ENCODE results near the gene PTF1A.

Gene PTF1A

DNA sequence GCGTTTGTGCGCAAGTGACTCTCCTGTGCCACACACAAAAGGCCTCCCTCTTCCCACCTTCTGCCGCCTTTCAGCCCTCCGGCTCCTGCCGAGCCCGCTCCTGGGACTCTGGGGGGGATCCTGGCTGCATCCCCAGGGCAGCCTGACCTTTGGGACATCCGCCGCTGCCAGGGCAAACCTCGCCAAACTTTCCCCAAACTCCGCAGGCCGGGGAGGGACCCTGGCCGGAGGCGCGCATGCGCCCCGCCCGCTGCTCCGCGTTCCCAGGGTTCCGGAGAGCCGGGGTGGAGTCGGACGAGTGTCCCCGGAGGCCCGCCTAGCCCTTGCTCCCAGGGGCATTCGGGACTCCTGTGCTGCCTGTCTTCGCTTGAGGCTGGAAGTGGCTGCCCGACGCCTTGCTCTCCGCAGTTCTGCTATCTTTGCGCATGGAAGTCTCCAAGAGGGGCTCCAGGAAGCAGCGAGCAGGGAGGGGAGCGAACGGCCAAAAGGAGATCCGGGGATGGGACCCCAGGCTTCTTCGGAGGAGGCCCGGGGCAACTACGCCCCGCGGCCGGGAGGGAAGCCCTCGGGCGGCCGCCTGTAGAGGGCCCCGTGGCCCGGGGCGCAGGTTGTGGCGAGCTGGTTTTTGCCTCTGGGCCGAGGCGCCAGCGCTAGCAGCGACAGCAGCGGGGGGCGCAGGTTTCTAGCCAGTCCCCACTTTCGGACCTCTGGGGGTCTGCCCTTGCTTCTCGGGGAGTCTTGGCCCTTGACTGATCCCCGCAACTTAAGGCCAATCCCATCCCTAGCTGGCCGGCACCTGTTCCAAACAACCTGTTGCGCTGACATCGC is 7.0 kb downstream of the PTF1A start:
- Histone ChIP-seq H3K4ac (ENCODE audit: low read length) (no peak overlapping the region), H3K23ac (ENCODE audit: low read depth, low read length, poor library complexity) (no peak overlapping the region), H3K9me3 (replicated peaks in 1 of 2; ENCODE audit: control insufficient read depth in 2 of 2, insufficient read depth in 1 of 2, low read depth in 1 of 2, low read length in 2 of 2) (no peaks in the 10 kb centered on the region), H2BK12ac (ENCODE audit: low read length) (no peak overlapping the region), H2AFZ (ENCODE audit: low read length) (peak overlapping the region; percentile 23), H3K36me3 (replicated peaks in 1 of 2; ENCODE audit: control insufficient read depth in 2 of 2, insufficient read depth in 2 of 2, low read length in 2 of 2) (no peaks in the 10 kb centered on the region), H4K8ac (ENCODE audit: low read depth, low read length) (no peak overlapping the region), H3K4me2 (ENCODE audit: insufficient read depth, low read length, poor library complexity, severe bottlenecking) (peak overlapping the region; percentile 64), H3K79me1 (ENCODE audit: low read depth, low read length) (no peaks in the 10 kb centered on the region), H2AK5ac (ENCODE audit: low read depth, low read length) (no peak overlapping the region), H2BK120ac (ENCODE audit: low read depth, low read length) (no peak overlapping the region), H3K4me1 (ENCODE audit: control insufficient read depth in 2 of 2, insufficient read depth in 1 of 2, low read depth in 1 of 2, low read length in 2 of 2) (peaks cover 0 to 2% of the 10 kb centered on the region in 2 donors), H3K9ac (ENCODE audit: low read depth, low read length, poor library complexity) (no peak overlapping the region), H3K4me3 (ENCODE audit: low read length in 2 of 2) (peak overlapping the region in 1 of 2 donors; percentile 74), H2BK5ac (ENCODE audit: low read length) (no peak overlapping the region), H3K27me3 (ENCODE audit: control insufficient read depth in 3 of 3, insufficient read depth in 3 of 3, low read depth in 1 of 3, low read length in 3 of 3) (peaks cover 42 to 100% (median 99%) of the 10 kb centered on the region in 3 experiments), H3K18ac (ENCODE audit: low read length) (peak overlapping the region; percentile 23), H4K91ac (ENCODE audit: low read depth, low read length, poor library complexity) (no peak overlapping the region), H3K27ac (replicated peaks; ENCODE audit: low read length) (no peak overlapping the region), H3K14ac (ENCODE audit: low read length) (no peak overlapping the region), H2BK15ac (ENCODE audit: low read length) (no peak overlapping the region)
- no peak for DNase-seq (ENCODE audit: low spot score)
- no CpG with 5 or more reads among the region's 60 CpGs for WGBS, 2 donors (ENCODE audit: extremely low coverage in 2 of 2, insufficient read length in 2 of 2, insufficient replicate concordance in 1 of 2)

DNA sequence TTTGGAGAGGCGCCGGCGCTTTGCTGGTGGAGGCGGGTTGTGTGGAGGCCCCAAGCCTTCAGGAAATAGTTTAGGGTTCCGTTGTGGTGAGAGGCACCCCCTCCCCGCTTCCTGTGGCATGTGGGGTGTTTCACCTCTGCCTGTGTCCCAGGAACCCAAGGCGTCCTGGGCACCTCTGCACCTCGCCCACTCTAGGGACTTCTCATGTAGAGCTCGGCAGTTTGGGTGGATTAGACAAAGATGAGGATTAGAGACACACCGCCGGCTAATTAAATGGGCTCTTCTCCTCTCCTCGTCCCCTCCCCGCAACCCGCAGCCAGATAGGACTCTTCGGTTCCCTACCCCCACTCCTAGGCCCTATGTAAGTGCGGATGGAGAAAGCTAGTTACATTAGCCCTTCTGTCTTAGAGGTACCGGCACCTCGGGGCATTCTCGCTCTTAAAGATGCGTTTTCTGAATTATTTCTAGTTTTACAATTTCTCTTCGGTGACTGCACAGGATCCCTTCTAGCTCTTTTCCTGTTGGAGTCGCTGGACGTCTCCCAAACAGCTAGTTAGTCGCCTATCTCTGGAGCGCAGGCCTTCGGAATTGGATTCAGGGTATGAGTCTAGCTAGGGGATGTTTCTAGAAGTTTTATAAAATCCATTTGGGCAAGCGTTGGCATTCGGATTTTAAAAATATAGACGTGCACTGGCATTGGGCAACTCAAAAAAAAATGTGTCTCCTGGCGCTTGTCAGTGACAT is 7.8 kb downstream of the PTF1A start:
- H3K27ac ChIP-seq (replicated peaks; ENCODE audit: low read length): no peak overlapping the region
- no peak overlapping the region for H2AK5ac ChIP-seq (ENCODE audit: low read depth, low read length)
- H3K14ac ChIP-seq (ENCODE audit: low read length): no peak overlapping the region
- H2AFZ ChIP-seq (ENCODE audit: low read length): no peak overlapping the region
- H4K91ac ChIP-seq (ENCODE audit: low read depth, low read length, poor library complexity): no peak overlapping the region
- H3K4me1 ChIP-seq (ENCODE audit: control insufficient read depth in 2 of 2, insufficient read depth in 1 of 2, low read depth in 1 of 2, low read length in 2 of 2): peaks cover 0 to 7% of the 10 kb centered on the region in 2 donors
- no peak overlapping the region for H3K9ac ChIP-seq (ENCODE audit: low read depth, low read length, poor library complexity)
- H2BK5ac ChIP-seq (ENCODE audit: low read length): no peak overlapping the region
- no peak overlapping the region for H3K18ac ChIP-seq (ENCODE audit: low read length)
- no peak overlapping the region for H2BK120ac ChIP-seq (ENCODE audit: low read depth, low read length)
- no peak overlapping the region for H2BK12ac ChIP-seq (ENCODE audit: low read length)
- H3K27me3 ChIP-seq (ENCODE audit: control insufficient read depth in 3 of 3, insufficient read depth in 3 of 3, low read depth in 1 of 3, low read length in 3 of 3): peaks cover 38 to 100% (median 98%) of the 10 kb centered on the region in 3 experiments
- H3K36me3 ChIP-seq (replicated peaks in 1 of 2; ENCODE audit: control insufficient read depth in 2 of 2, insufficient read depth in 2 of 2, low read length in 2 of 2): no peaks in the 10 kb centered on the region
- H3K23ac ChIP-seq (ENCODE audit: low read depth, low read length, poor library complexity): no peak overlapping the region
- no CpG with 5 or more reads among the region's 30 CpGs for WGBS, 2 donors (ENCODE audit: extremely low coverage in 2 of 2, insufficient read length in 2 of 2, insufficient replicate concordance in 1 of 2)
- H3K4me3 ChIP-seq (ENCODE audit: low read length in 2 of 2): no peak overlapping the region
- no peak overlapping the region for H4K8ac ChIP-seq (ENCODE audit: low read depth, low read length)
- no peaks in the 10 kb centered on the region for H3K79me1 ChIP-seq (ENCODE audit: low read depth, low read length)
- H3K9me3 ChIP-seq (replicated peaks in 1 of 2; ENCODE audit: control insufficient read depth in 2 of 2, insufficient read depth in 1 of 2, low read depth in 1 of 2, low read length in 2 of 2): no peaks in the 10 kb centered on the region
- H3K4ac ChIP-seq (ENCODE audit: low read length): no peak overlapping the region
- no peak for DNase-seq (ENCODE audit: low spot score)
- H3K4me2 ChIP-seq (ENCODE audit: insufficient read depth, low read length, poor library complexity, severe bottlenecking): no peak overlapping the region
- H2BK15ac ChIP-seq (ENCODE audit: low read length): no peak overlapping the region

DNA sequence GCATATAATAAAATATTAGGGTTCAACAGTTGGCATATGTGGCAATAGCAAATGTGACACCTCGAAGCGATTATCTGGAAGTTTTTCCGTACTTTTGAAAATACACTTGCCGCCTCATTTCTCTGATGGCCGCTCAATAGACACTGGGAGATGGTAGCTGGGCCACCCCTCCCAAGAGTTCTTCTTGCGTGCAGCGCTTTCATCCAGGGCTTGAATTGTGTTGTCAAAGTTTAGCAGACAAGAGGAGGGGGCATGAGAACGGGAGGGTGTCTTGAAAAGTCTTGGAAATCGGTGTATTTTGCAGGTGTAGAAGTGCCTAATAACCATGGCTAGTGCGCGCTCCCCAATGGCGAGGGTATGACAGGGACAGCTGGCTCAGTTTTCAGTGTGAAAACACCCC is 8.5 kb downstream of the PTF1A start:
- Histone ChIP-seq H2AK5ac (ENCODE audit: low read depth, low read length) (no peak overlapping the region), H4K91ac (ENCODE audit: low read depth, low read length, poor library complexity) (no peak overlapping the region), H3K79me1 (ENCODE audit: low read depth, low read length) (no peaks in the 10 kb centered on the region), H2BK15ac (ENCODE audit: low read length) (no peak overlapping the region), H2BK12ac (ENCODE audit: low read length) (no peak overlapping the region), H2BK5ac (ENCODE audit: low read length) (no peak overlapping the region), H3K9ac (ENCODE audit: low read depth, low read length, poor library complexity) (no peak overlapping the region), H3K23ac (ENCODE audit: low read depth, low read length, poor library complexity) (no peak overlapping the region), H4K8ac (ENCODE audit: low read depth, low read length) (no peak overlapping the region), H3K18ac (ENCODE audit: low read length) (no peak overlapping the region), H3K36me3 (replicated peaks in 1 of 2; ENCODE audit: control insufficient read depth in 2 of 2, insufficient read depth in 2 of 2, low read length in 2 of 2) (no peaks in the 10 kb centered on the region), H3K9me3 (replicated peaks in 1 of 2; ENCODE audit: control insufficient read depth in 2 of 2, insufficient read depth in 1 of 2, low read depth in 1 of 2, low read length in 2 of 2) (no peaks in the 10 kb centered on the region), H3K14ac (ENCODE audit: low read length) (no peak overlapping the region), H2AFZ (ENCODE audit: low read length) (no peak overlapping the region), H3K4me3 (ENCODE audit: low read length in 2 of 2) (no peak overlapping the region), H3K4ac (ENCODE audit: low read length) (no peak overlapping the region), H3K4me1 (ENCODE audit: control insufficient read depth in 2 of 2, insufficient read depth in 1 of 2, low read depth in 1 of 2, low read length in 2 of 2) (peaks cover 0 to 10% of the 10 kb centered on the region in 2 donors), H2BK120ac (ENCODE audit: low read depth, low read length) (no peak overlapping the region), H3K4me2 (ENCODE audit: insufficient read depth, low read length, poor library complexity, severe bottlenecking) (no peak overlapping the region), H3K27me3 (ENCODE audit: control insufficient read depth in 3 of 3, insufficient read depth in 3 of 3, low read depth in 1 of 3, low read length in 3 of 3) (peaks cover 33 to 100% (median 94%) of the 10 kb centered on the region in 3 experiments), H3K27ac (replicated peaks; ENCODE audit: low read length) (no peak overlapping the region)
- no peak for DNase-seq (ENCODE audit: low spot score)
- no CpG with 5 or more reads among the region's 12 CpGs for WGBS, 2 donors (ENCODE audit: extremely low coverage in 2 of 2, insufficient read length in 2 of 2, insufficient replicate concordance in 1 of 2)

DNA sequence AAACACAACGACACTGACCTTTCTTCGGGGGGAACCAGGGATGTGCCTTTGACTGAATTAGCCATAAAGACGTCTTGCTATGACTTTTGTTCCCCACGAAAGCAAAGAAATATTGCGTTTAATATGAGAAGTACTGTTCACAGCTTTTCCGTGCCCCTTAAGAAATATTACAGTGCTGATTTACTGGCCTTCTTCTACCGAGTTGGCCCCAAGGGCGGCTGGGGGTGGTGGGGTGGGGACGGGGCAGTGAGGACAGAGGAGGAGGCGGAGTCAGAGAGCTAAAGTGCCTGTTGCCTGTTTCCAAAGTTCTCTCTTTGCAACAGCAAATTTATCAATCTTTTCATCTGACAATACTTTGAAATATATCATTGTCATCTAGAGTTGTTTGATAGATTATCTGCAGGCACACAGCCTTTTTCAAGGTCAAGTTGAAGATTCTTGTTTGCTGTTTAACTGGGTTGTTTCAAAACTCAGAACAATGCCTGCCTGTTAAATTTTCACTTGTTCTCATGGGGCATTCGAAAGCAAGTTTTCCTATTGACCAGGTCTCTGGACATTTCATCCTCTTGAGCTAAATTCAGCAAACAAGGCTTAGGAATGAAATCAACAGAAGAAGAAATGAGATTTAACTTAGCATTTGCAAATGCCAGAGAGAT is 9.0 kb downstream of the PTF1A start:
- WGBS, 2 donors (ENCODE audit: extremely low coverage in 2 of 2, insufficient read length in 2 of 2, insufficient replicate concordance in 1 of 2): no CpG with 5 or more reads among the region's 11 CpGs
- Histone ChIP-seq H3K9ac (ENCODE audit: low read depth, low read length, poor library complexity) (no peak overlapping the region), H4K8ac (ENCODE audit: low read depth, low read length) (no peak overlapping the region), H3K14ac (ENCODE audit: low read length) (no peak overlapping the region), H2BK5ac (ENCODE audit: low read length) (no peak overlapping the region), H3K27ac (replicated peaks; ENCODE audit: low read length) (no peak overlapping the region), H2AFZ (ENCODE audit: low read length) (no peak overlapping the region), H3K4ac (ENCODE audit: low read length) (no peak overlapping the region), H2BK15ac (ENCODE audit: low read length) (no peak overlapping the region), H3K4me2 (ENCODE audit: insufficient read depth, low read length, poor library complexity, severe bottlenecking) (no peak overlapping the region), H3K4me3 (ENCODE audit: low read length in 2 of 2) (no peak overlapping the region), H2BK120ac (ENCODE audit: low read depth, low read length) (no peak overlapping the region), H3K79me1 (ENCODE audit: low read depth, low read length) (no peaks in the 10 kb centered on the region), H3K27me3 (ENCODE audit: control insufficient read depth in 3 of 3, insufficient read depth in 3 of 3, low read depth in 1 of 3, low read length in 3 of 3) (peaks cover 29 to 100% (median 89%) of the 10 kb centered on the region in 3 experiments), H2AK5ac (ENCODE audit: low read depth, low read length) (no peak overlapping the region), H3K23ac (ENCODE audit: low read depth, low read length, poor library complexity) (no peak overlapping the region), H2BK12ac (ENCODE audit: low read length) (no peak overlapping the region), H3K9me3 (replicated peaks in 1 of 2; ENCODE audit: control insufficient read depth in 2 of 2, insufficient read depth in 1 of 2, low read depth in 1 of 2, low read length in 2 of 2) (no peaks in the 10 kb centered on the region), H3K18ac (ENCODE audit: low read length) (no peak overlapping the region), H4K91ac (ENCODE audit: low read depth, low read length, poor library complexity) (no peak overlapping the region), H3K36me3 (replicated peaks in 1 of 2; ENCODE audit: control insufficient read depth in 2 of 2, insufficient read depth in 2 of 2, low read length in 2 of 2) (no peaks in the 10 kb centered on the region), H3K4me1 (ENCODE audit: control insufficient read depth in 2 of 2, insufficient read depth in 1 of 2, low read depth in 1 of 2, low read length in 2 of 2) (peaks cover 0 to 10% of the 10 kb centered on the region in 2 donors)
- no peak for DNase-seq (ENCODE audit: low spot score)

Data from neuronal stem cell (in vitro differentiated cells).